Measurements from ENCODE around the gene METTL1.
A peak's percentile ranks its signal among the peaks of the same experiment; 100 is the strongest.
"Not testable (repeated sequence)": the region's sequence is repeated elsewhere in the genome, so short reads cannot be mapped to it uniquely, and the experiment has no call there.

METTL1 gene

GRCh38 chr12:57732270-57732669 lies 39.6 kb downstream of the METTL1 start:
- Histone ChIP-seq H3K27ac (no peak overlapping the region), H3K4me3 (no peak overlapping the region)

DNA sequence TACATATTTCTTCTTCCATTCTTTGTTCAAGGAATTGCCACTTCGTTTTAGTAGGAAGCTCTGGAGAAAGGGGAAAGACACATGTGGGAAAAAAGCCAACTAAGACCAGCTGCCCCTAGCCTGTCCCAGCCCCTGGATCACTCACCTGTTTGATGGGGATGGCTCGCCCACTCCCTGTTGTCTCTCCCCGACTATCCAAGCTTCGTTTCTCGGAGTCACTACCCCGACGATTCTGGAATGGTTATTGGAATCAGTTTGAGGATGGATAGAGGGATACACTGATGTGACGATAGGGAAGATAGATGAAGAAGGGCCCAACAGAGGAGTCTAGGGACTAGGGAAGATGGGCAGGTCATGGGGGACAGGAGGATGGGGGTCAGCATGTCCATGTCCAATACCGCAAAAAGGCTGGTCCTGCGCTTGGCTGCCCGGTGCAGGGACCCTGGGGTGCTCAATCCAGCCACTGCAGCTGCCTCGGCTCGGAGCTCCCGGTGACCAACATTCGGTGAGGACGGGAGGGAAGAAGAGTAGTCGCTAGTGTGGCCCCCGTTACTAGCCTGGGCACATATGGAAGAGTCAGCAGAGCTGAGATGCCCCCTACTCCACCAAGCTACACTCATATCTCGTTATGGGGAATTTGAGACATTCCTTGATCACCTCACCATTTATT lies 40.4 kb downstream of the METTL1 start:
- Histone ChIP-seq H3K27ac (no peak overlapping the region), H3K4me3 (no peak overlapping the region)

DNA sequence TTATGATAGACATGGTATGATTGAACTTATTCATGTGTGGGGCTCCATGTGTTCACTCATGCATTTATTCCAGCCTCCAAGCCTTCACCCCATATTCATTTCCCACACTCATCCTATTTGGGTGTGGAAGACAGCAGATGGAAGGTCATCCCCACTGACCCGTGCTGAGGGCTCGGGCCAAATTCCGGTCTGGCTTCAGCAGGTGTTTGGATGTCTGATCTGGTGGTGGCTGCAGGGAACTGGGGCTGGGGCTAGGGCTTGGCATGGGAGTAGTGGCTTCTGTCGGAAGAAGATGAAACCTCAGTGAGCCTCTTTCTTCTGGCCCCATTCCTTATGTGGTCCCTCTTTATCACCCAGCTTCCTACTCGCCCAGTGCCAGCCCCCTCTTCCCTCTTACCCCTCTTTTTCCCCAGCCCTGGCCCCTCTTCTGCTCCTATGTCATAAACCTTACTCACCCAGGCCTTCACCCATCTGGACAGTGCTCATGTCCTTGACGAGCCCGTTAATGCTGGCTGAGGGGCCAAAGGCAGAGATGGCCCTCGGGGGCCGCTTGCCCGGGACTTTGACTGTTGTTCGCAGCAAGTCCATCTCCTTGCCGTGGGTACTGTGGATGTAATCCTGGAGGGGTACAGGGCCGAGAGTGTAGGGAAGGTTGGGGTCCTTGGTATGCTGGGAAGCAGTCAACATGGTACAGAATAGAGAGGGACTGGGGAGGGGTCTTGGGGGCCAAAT lies 41.4 kb downstream of the METTL1 start:
- Histone ChIP-seq H3K4me3 (no peak overlapping the region), H3K27ac (no peak overlapping the region)

- no peak overlapping the region for H3K4me3 ChIP-seq
- H3K27ac ChIP-seq: no peak overlapping the region
Observed at GRCh38 chr12:57729321-57729844, 42.5 kb downstream of the METTL1 start.

- Histone ChIP-seq H3K4me3 (no peak overlapping the region), H3K27ac (no peak overlapping the region)
Observed at GRCh38 chr12:57727758-57728395, 44.0 kb downstream of the METTL1 start.

GRCh38 chr12:57726884-57727757 lies 44.8 kb downstream of the METTL1 start:
- H3K27ac ChIP-seq: peak overlapping the region; percentile 12 to 90 (median 77)
- peak overlapping the region; percentile 43 to 70 (median 61) for H3K4me3 ChIP-seq

GRCh38 chr12:57726151-57726883 lies 45.6 kb downstream of the METTL1 start:
- Histone ChIP-seq H3K4me3 (peak overlapping the region; percentile 43 to 70 (median 61)), H3K27ac (peak overlapping the region; percentile 12 to 90 (median 77))

- Histone ChIP-seq H3K27ac (peak overlapping the region in 19 of 21 experiments; percentile 65 to 90 (median 80)), H3K4me3 (peak overlapping the region; percentile 43 to 70 (median 61))
Observed at GRCh38 chr12:57725851-57726150, 46.1 kb downstream of the METTL1 start.

DNA sequence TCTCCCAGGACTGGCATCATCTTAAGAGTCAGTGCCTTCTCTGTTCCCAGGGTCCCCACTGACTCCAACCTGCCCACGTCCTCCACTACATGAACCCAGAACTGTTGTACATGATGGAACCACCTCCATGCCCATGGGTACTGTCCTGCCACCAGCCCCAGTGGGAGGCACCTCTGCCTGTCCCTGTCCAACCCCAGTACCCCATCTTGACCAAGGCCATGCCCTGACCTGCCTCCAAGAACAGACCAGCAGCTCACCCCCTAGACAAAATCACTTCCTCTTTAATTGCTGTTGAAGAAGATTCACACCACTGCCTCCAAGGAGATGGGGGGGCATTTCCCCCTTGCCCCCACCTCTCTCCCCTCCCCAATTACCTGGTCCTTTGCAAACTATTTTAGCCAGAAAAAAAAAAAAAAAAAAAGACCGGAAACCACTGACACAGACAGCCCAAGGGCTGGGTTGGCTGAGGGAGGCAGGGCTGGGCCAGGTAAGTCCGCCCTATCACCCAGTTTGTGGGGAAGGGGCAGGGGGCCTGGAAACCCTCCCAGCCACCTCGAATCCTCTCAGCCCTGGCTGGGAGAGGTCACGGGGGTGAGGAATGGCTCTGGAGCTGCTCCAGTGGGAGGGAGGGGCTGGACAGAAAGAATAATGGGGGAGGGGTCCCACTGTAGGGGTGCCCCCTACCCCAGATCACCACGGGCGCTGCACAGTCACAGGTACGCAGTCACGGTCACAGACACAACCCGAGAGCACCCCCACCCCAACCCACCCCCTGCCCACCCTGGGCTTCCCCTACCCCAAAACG lies 46.8 kb downstream of the METTL1 start:
- peak overlapping the region in 2 of 7 experiments; percentile 67 to 70 for H3K4me3 ChIP-seq

DNA sequence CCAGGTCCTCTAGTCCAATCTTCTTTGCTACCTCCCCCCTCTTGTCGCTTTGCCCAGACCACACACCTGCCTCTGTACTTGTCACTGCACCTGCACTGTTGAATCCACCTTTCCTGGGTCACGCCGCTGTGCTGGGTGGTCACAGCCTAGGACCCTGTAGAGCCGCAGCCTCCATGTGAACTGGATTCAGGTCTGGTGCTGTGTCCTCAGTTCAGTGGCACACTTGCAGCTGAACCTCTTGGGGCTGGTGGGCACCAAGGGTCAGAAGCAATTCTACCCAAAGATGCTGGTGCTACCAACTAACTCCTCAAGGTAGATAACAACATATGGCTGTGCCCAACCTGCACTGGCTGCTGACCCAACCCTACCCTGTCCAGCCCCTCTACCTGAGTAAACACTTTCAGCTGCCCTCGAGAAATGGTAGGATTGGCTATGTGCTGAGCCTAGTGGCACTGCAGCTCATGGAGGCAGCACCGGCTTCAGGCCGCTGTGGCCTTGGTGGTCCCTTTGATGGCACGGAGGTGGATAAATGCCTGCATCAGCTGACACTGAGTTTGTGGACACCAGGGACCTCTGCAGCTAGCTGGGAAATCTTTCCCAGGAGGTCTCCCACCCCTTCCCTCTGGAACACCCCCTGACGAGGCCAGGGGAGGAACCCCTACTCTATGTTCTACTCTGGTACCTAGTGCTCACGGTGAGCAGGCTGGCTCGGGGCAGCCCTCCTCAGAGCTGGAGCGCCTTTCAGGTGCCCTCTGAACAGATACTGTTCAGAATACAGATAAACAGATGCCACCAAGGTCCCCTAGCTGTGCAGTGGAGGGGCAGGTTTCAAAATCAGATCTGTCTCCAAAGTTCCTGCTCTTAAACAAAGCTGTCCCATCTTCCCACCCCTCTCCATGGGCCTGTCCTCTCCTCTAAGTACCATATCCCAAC lies 47.6 kb downstream of the METTL1 start:
- Histone ChIP-seq H3K4me3 (no peak overlapping the region), H3K27ac (no peak overlapping the region)

More for the DNA sequence above, 46.8 kb downstream of the METTL1 start:
- H3K27ac ChIP-seq: no peak overlapping the region

GRCh38 chr12:57723630-57723962 lies 48.3 kb downstream of the METTL1 start:
- no peak overlapping the region for H3K4me3 ChIP-seq
- no peak overlapping the region for H3K27ac ChIP-seq

- Histone ChIP-seq H3K27ac (no peak overlapping the region), H3K4me3 (no peak overlapping the region)
Observed at GRCh38 chr12:57722716-57723629, 48.9 kb downstream of the METTL1 start.

- H3K27ac ChIP-seq: not testable (repeated sequence)
Observed at GRCh38 chr12:57721846-57722608, 49.9 kb downstream of the METTL1 start.

GRCh38 chr12:57720606-57721595 lies 51.0 kb downstream of the METTL1 start:
- no peak overlapping the region for H3K27ac ChIP-seq
- H3K4me3 ChIP-seq: no peak overlapping the region

More at GRCh38 chr12:57721846-57722608, 49.9 kb downstream of the METTL1 start:
- not testable (repeated sequence) for H3K4me3 ChIP-seq

All from skin epidermis (tissue), 12 donors.